H1 (cell line): Measurements from ENCODE around the gene LMNB1. TPM values are rescaled to one million over a fixed set of nuclear protein-coding genes. Genes with fewer than 3 reads are reported as not detected.

Experiments used
- polyA plus RNA-seq, 7 experiments: library from polyadenylated mRNA; depleted of rRNA in 3 of 7; stranded (reverse) in 5 of 7; unstranded in 2 of 7; fragments of >200 nt in 5 of 7; fragments of 200-250 nt in 2 of 7; gene quantifications; 1 replicate in 5 of 7; 2 replicates in 1 of 7; 4 replicates in 1 of 7; pipeline versions ENCODE4 v1.2.1 to v1.2.3, GENCODE V29; 2011 to 2013; ENCODE audit warnings: missing spikeins in 2 of 7, mixed read lengths in 2 of 7
- total RNA-seq: library from RNA; stranded (reverse); fragmentation: NEBNext Ultra II Directional; extraction: Animal tissue kit (Norgen Biotek cat#: 25700); gene quantifications from 2 replicates; pipeline ENCODE4 v1.2.1, GENCODE V29; 2021
- TF ChIP-seq, protein P1 (sequence below): IDR thresholded peaks from 2 replicates; pipeline ENCODE4 v1.6.1; 2011; ENCODE audit warnings: low read length, improper control_type of control experiment

The LMNB1 gene
- total and polyA plus RNA-seq, 2 of the 8 experiments (the other 6 are each of a cell fraction or from before 2014, with no cell fraction given), result 73.5 to 225 TPM

DNA sequence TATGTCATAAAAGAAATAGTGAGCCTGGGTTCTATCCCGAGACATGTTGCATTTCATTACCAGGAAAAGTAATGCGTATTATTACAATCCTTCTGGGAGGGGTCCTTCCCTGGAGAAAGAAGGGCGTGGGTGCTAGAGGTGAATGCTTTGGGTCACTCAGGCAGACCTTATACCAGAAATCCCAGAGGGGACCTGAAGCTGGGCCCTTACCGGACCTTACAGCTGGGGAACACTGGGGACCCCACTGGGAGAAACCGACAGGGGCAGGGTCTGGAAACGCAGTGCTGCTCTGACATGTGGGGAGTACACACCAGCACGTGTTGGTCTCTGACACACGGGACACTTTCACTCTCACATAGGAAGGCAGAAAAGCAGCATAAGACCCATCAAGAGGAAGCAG lies 71.3 kb downstream of the LMNB1 start (continued):
- TF ChIP-seq, protein P1, sequence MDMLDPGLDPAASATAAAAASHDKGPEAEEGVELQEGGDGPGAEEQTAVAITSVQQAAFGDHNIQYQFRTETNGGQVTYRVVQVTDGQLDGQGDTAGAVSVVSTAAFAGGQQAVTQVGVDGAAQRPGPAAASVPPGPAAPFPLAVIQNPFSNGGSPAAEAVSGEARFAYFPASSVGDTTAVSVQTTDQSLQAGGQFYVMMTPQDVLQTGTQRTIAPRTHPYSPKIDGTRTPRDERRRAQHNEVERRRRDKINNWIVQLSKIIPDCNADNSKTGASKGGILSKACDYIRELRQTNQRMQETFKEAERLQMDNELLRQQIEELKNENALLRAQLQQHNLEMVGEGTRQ, result no peak
